ENCODE results near the gene CDC42EP2.

The CDC42EP2 gene, protein sequence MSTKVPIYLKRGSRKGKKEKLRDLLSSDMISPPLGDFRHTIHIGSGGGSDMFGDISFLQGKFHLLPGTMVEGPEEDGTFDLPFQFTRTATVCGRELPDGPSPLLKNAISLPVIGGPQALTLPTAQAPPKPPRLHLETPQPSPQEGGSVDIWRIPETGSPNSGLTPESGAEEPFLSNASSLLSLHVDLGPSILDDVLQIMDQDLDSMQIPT

DNA sequence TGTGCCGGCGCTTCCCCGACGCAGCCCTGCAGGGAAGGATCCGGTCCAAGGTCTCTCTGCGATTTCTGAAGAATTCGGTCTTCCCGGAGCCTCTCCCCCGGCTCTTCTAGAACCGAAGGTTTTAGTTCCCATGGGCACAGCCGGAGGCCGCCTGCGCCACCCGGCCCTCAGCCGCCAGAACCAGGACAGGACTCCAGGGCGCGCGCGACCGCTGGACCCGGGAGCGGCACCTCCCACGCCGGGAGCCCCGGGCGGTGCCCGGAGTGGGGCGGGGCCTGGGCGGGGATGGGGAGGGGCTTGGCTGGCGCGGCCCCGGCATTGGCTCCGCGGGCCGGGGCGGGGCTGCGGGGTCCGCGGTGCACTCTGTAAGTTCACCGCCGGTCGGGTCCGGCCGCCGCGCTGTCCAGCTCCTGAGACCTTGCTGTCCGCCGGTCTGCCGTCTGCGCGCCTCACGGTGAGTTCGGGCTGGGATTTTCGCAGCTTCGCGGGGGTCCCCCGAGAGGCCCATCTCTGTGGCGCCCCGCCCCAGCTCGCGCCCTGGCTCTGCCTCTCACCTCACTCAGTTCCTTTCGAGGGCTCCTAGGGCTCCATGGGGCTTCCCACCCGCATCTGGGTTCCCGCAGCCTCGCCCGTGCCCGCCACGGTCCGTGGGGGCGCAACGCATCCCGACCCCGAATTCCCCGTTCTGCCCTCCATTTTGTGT is at the start of gene CDC42EP2:
TSS of gene CDC42EP2 (plus strand) at position 366 of the 703 bp plus-strand sequence. CDS start 6,033 bp downstream, outside the sequence.
- peak; percentile 28 to 75 (median 66) for DNase-seq

GRCh38 chr11:65266210-65266609 is 48.5 kb upstream of the CDC42EP2 start:
- DNase-seq: no peak

- DNase-seq: peak in 5 of 6 experiments; percentile 5 to 19 (median 9)
Measured at GRCh38 chr11:65274735-65275682, 39.7 kb upstream of the CDC42EP2 start.

- DNase-seq: no peak
Measured at GRCh38 chr11:65275906-65276305, 38.8 kb upstream of the CDC42EP2 start.

- DNase-seq: no peak
Measured at GRCh38 chr11:65277631-65278277, 36.9 kb upstream of the CDC42EP2 start.

GRCh38 chr11:65278356-65278755 is 36.3 kb upstream of the CDC42EP2 start:
- no peak for DNase-seq

DNA sequence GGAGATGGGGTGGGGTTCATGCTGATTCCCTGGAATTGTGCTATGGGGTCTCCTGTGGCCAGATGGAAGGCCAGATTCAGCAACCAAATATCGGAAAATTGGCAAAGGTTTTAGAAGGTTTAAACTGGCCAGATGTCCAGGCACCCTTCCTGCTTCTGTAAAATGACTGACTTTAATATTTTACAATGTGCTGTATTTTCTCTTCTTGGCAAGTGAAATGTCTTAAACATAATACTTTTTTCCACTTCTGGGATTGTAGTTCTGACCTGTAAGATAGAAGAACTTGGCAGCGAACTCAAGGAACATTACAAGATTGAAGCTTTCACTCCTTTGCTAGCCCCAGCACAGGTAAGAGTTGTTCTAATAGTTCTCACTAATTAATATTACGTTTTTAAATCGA is 35.4 kb upstream of the CDC42EP2 start:
- DNase-seq: no peak

GRCh38 chr11:65279741-65280440 is 34.8 kb upstream of the CDC42EP2 start:
- no peak for DNase-seq

- no peak for DNase-seq
Measured at GRCh38 chr11:65280646-65281045, 34.0 kb upstream of the CDC42EP2 start.

DNA sequence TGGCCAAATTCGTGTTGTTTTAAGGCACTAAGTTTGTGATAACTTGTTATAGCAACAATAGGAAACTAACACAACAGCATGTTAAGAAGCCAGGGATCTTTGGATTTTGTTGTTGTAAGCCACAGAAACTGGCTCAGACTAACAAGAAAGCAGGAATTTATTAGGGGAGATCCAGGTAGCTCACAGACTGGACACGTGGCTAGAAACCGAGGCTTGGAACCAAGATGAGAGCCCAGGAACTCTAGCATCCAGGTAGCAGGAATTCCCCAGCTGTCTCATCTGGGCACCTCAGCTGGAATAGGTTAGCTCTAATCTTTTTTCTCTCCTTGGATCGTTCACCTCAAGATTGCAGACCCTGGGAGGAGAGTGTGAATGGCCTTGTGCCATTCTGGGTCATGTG is 28.0 kb upstream of the CDC42EP2 start:
- no peak for DNase-seq

GRCh38 chr11:65287601-65288000 is 27.1 kb upstream of the CDC42EP2 start:
- DNase-seq: no peak

GRCh38 chr11:65288706-65289536 is 25.7 kb upstream of the CDC42EP2 start:
- no peak for DNase-seq

DNA sequence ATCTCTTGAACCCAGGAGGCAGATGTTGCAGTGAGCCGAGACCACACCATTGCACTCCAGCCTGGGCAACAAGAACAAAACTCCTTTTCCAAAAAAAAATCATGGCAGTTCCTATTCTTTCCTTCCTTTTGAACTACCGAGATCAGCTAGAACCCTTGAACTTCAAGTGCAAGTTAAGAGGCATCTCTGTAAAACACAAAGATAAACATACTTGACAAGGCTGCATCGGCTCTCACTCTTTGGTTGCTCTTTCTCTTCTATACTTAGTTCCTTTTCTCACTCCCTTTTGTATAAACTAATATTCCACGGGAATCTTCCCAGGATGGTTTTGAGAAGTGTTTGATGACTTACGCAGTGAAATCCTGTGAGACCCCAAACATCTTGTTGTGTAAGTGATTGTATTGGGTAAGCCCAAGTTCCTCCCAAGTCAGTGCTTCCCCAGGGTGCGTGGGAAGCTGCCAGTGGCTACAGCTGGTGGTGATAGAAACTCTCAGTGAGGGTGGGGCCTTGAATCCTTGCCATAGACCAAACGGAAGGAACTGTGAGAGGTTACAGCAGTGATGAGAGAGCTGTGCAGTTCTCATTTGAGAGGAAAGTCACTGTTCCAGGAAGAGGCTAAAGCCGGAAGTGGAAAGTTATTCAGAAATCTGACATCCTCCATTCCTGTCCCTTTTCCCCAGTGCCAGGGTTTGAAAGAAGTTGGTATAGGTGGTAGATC is 24.1 kb upstream of the CDC42EP2 start:
- no peak for DNase-seq

DNA sequence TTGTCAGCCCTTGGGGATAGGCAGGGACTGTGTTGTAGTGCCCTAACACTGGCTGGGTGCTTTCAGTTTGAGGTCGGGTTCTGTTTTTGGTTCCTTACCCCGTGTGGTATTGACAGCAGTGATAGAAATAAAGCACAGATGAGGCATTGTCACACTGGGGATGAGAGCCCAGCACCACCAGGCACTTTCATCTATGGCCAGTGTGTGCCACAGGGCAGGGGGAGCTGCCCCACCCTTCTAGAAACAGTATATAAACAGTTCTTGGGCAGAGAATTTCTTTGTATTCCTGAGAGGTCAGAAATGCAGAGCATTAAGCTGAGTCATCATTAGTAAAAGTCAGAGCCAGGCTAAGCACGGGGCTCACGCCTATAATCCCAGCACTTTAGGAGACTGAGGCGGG is 23.1 kb upstream of the CDC42EP2 start:
- no peak for DNase-seq

GRCh38 chr11:65292890-65293289 is 21.8 kb upstream of the CDC42EP2 start:
- no peak for DNase-seq

DNA sequence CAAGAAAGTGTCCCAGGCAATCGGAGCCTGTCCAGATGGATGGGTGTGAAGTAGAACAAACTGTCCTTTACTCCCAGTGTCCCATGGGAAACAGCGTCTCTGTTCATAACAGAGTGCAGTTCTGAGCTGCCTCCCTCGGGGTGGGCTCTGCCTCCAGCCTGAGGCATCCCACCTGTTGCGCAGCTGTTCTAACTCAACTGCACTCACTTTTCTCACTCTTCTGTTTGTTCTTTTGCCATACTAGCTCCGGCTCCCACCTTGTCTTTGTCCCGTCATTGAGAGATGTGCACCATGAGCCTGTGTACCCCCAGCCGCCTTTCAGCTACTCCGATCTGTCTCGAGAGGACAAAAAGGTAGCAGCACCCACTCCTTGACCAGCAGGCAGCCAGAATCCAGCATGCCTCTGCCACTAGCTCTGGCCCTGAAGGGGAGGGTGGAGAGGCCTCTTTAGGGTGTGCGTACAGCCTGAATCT is 20.7 kb upstream of the CDC42EP2 start:
- no peak for DNase-seq

- DNase-seq: no peak
Measured at GRCh38 chr11:65295001-65295400, 19.7 kb upstream of the CDC42EP2 start.

GRCh38 chr11:65295571-65296341 is 18.9 kb upstream of the CDC42EP2 start:
- no peak for DNase-seq

DNA sequence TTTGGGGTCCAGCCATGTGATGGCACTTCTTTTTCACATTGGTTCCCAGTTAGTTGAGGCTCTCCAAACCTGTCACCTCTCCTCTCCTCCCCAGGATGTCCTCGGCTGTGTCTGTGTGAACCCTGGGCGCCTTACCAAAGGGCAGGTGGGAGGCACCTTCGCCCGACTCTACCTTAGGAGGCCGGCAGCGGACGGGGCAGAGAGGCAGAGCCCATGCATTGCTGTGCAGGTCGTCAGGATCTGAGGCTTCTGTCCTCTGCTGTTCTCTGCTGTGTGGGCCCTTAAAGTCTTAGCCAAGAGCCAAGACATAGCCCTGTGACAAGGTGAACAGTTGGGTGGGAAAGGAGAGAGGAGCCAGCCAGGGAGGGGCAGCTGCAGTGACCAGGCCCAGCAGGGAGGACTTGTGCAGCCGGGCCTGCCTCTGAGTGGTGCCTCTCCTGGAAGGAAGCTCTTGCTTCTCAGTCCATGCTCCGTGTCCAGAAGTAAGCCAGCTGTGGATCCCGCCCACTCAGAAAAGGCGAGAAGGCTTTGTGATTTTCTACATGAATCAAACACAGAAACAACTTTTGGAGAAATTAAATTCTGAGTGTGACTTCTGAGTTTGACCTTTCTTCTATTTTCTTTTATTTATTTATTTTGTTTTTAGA is 17.5 kb upstream of the CDC42EP2 start:
- no peak for DNase-seq

Measured in stimulated activated naive CD4-positive, alpha-beta T cell (primary cell).